ENCODE data around the gene KRT6A. TPM values are rescaled to one million over a fixed set of nuclear protein-coding genes. Genes with fewer than 3 reads are reported as not detected.

The KRT6A gene
- total and polyA plus RNA-seq, 9 donors = 0.05 to 26.4 (median 0.63) TPM; not detected in 5

DNA sequence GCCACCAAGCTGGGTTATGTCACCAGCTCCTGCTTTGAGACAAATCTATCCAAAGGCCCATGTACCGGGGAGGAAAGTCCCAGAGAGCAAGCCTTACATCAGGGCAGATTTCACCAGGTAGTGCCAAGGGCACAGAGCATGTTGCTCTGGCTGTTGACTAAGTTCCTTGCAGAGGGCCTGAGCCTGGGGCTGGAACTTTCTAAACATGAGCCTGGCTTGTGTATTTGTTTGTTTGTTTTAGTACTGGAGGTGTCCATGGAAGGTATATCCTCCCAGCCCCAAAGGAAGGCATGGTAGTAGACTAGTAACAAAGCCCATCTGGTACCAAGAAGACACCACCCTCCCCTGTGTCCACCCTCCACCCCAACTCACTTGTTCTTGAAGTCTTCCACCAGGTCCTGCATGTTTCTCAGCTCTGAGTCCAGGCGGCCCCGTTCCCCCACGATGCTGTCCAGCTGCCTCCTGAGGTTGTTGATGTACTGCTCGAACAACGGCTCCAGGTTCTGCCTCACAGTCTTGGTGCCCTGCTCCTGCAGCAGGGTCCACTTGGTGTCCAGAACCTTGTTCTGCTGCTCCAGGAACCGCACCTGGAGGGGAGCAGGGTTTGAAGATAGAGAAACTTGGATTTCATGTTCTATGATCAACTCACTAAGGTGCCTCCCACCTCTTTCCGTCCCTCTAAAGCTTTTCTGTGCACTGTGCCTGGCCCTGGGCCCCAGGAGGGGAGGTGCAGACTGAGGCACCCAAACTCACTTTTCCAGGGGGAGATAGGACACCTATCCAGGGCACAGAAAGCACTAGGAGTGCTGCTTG lies 25.7 kb upstream of the KRT6A start:
- Histone ChIP-seq H3K9me3 (replicated peaks; ENCODE audit: control insufficient read depth, low read depth, low read length) (no peaks in the 10 kb centered on the region), H3K27ac (ENCODE audit: low read length) (no peak overlapping the region), H3K4me1 (ENCODE audit: control insufficient read depth, insufficient read depth, low read length) (peaks cover 38% of the 10 kb centered on the region), H3K36me3 (ENCODE audit: control insufficient read depth, insufficient read depth, low read length) (no peaks in the 10 kb centered on the region), H3K4me3 (ENCODE audit: low read length) (no peak overlapping the region), H3K27me3 (ENCODE audit: control insufficient read depth, insufficient read depth, low read length) (no peaks in the 10 kb centered on the region)
- DNase-seq = no peak
- 84% methylated on average over 6 of the region's 8 CpGs for WGBS (ENCODE audit: insufficient coverage)

DNA sequence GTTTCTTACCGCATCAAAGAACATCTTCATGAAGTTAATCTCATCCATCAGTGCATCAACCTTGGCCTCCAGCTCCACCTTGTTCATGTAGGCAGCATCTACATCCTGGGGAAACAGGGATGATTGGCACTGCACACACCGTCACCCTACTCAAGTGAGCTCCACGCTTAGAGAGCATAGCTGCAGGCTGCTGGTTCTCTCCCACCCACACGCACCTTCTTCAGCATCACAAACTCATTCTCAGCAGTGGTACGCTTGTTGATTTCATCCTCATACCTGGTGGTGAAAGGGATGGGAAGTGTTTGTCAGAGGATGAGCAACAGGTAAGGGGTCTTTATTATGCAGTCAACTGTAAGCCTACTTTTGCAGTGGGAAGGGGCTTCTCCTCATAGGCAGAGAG lies 24.8 kb upstream of the KRT6A start:
- H3K27ac ChIP-seq (ENCODE audit: low read length) = no peak overlapping the region
- DNase-seq = no peak
- H3K9me3 ChIP-seq (replicated peaks; ENCODE audit: control insufficient read depth, low read depth, low read length) = no peaks in the 10 kb centered on the region
- peaks cover 36% of the 10 kb centered on the region for H3K4me1 ChIP-seq (ENCODE audit: control insufficient read depth, insufficient read depth, low read length)
- WGBS (ENCODE audit: insufficient coverage) = 90% methylated on average over 2 of the region's 5 CpGs
- no peaks in the 10 kb centered on the region for H3K36me3 ChIP-seq (ENCODE audit: control insufficient read depth, insufficient read depth, low read length)
- H3K4me3 ChIP-seq (ENCODE audit: low read length) = no peak overlapping the region
- H3K27me3 ChIP-seq (ENCODE audit: control insufficient read depth, insufficient read depth, low read length) = no peaks in the 10 kb centered on the region

DNA sequence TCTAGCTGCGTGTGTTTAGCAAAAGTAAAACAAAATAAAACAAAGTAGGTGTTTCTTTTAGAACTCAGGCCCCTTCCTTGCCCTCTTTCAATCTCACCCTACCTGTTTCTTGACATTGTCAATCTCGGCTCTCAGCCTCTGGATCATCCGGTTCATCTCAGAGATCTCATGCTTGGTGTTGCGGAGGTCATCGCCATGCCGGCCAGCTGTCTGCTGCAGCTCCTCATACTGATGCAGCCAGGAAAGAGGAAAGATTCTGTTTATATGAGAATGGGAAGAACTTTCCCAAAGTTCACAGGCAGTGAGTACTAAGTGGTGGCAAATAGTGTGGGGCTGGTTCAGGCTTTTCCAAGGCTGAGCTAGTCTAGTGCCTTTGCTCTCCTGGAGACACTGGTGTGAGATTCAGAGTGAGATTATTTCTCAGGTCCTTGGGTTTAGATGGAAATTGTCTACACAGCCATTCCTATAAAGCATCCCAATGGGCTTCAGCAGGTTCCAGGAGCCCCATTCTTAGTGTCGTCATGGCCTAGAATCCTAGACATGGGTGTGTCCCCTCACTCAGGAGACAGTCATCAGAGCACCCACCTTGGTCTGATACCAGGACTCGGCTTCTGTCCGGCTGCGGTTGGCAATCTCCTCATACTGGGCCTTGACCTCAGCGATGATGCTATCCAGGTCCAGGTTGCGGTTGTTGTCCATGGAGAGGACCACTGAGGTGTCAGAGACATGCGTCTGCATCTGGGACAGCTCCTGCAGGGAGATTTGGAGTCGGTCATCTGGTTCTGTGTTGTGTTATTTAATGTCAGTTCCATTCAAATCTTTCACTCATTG lies 24.2 kb upstream of the KRT6A start:
- no peak for DNase-seq
- Histone ChIP-seq H3K9me3 (replicated peaks; ENCODE audit: control insufficient read depth, low read depth, low read length) (no peaks in the 10 kb centered on the region), H3K27ac (ENCODE audit: low read length) (no peak overlapping the region), H3K36me3 (ENCODE audit: control insufficient read depth, insufficient read depth, low read length) (no peaks in the 10 kb centered on the region), H3K4me3 (ENCODE audit: low read length) (no peak overlapping the region), H3K4me1 (ENCODE audit: control insufficient read depth, insufficient read depth, low read length) (peaks cover 31% of the 10 kb centered on the region), H3K27me3 (ENCODE audit: control insufficient read depth, insufficient read depth, low read length) (no peaks in the 10 kb centered on the region)
- 94% methylated on average over 10 of the region's 14 CpGs for WGBS (ENCODE audit: insufficient coverage)

DNA sequence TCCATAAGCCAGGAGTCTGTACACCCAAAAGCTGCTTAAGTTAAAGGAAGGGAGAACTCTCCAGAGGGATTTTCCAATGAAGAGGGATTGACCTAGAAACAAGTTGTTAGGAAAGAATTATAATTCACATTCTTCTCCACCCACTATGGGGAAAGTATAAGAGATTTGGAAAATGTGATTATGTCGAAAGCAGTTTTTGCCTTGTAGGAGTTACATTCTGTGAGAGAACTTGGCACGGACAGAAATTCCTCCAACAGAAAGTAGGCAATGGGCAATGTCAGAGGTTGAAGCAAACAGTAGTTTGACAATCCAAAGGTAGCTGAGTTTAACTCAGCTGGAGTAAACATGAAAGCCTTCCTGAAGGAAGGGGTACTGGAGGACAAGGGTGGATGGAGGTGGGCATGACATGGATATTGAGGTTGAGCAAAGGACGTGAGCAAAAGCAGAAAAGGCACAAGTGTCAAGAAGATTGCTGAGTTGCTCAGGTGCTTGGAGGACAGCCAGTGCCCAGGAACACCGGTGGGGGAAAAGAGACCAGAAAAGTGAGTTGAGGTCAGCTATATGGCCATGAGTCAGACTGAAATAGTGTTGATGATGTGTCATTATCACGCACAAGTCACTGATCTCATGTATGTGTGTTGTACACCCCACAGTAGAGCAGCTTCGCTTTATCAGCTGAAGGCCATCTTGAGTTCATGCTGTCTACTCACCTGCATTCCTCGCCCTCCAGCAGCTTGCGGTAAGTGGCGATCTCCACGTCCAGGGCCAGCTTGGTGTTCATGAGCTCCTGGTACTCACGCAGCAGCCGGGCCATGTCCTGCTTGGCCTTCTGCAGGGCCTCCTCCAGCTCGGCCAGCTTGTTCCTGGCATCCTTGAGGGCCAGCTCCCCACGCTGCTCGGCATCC lies 23.1 kb upstream of the KRT6A start:
- Histone ChIP-seq H3K27me3 (ENCODE audit: control insufficient read depth, insufficient read depth, low read length) (no peaks in the 10 kb centered on the region), H3K36me3 (ENCODE audit: control insufficient read depth, insufficient read depth, low read length) (no peaks in the 10 kb centered on the region), H3K9me3 (replicated peaks; ENCODE audit: control insufficient read depth, low read depth, low read length) (no peaks in the 10 kb centered on the region), H3K4me3 (ENCODE audit: low read length) (no peak overlapping the region), H3K4me1 (ENCODE audit: control insufficient read depth, insufficient read depth, low read length) (peaks cover 21% of the 10 kb centered on the region), H3K27ac (ENCODE audit: low read length) (no peak overlapping the region)
- DNase-seq = no peak
- 82% methylated on average over 15 of the region's 15 CpGs for WGBS (ENCODE audit: insufficient coverage)

DNA sequence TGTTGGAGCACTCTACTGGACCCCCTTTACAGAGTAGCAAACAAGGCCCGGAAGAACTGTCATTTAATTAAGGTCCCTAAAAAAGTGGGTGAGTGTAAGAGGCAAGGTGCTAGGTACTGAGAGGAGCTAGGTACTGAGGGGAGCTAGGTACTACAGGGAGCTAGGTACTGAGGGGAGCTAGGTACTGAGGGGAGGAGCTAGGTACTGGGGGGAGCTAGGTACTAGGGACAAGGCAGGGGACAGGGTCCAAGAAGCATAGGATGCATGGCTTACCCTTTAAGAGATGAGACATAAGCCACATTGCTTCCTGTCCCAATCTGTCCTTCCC lies 22.2 kb upstream of the KRT6A start:
- H3K4me1 ChIP-seq (ENCODE audit: control insufficient read depth, insufficient read depth, low read length) = peaks cover 12% of the 10 kb centered on the region
- H3K27ac ChIP-seq (ENCODE audit: low read length) = no peak overlapping the region
- no peak overlapping the region for H3K4me3 ChIP-seq (ENCODE audit: low read length)
- H3K9me3 ChIP-seq (replicated peaks; ENCODE audit: control insufficient read depth, low read depth, low read length) = no peaks in the 10 kb centered on the region
- no peaks in the 10 kb centered on the region for H3K36me3 ChIP-seq (ENCODE audit: control insufficient read depth, insufficient read depth, low read length)
- no peak for DNase-seq
- H3K27me3 ChIP-seq (ENCODE audit: control insufficient read depth, insufficient read depth, low read length) = no peaks in the 10 kb centered on the region
- 100% methylated on average over 1 of the region's 1 CpG for WGBS (ENCODE audit: insufficient coverage)

DNA sequence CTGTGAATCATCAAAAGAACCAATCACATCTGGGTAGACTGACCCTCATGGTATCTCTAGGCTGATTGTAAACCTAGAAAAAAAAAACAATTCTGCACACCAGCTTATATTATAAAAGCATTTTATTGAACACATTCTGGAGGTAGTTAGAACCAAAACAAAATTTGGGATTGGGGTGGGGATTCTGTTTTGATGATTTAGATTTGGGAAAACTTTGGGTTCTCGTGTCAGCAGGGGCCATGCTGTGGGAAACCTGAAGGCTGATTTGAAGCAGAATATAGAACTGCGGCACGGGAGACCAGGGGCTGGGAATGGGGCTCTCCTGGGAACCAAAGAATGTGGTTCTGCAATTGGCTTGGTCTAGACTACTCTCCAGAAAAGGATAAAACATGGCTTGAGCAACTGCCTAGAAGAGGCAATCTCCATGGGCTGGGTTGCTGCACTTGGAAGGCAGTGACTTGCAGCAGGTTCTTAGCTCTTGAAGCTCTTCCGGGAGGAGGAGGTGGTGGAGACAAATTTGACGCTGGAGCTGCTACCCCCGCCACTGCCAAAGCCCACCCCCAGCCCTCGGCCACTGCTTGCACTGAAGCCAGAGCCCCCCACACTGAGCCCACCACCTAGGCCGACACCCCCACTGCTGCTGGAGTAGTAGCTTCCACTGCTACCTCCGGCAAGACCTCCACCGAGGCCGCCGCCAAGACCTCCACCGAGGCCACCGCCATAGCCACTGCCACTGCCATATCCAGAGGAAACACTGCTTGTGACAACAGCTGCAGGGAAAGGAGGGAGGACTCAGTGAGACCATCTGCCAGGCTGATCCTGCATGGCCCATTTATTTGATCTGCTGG lies 21.6 kb upstream of the KRT6A start:
- Histone ChIP-seq H3K36me3 (ENCODE audit: control insufficient read depth, insufficient read depth, low read length) (no peaks in the 10 kb centered on the region), H3K27ac (ENCODE audit: low read length) (no peak overlapping the region), H3K9me3 (replicated peaks; ENCODE audit: control insufficient read depth, low read depth, low read length) (no peaks in the 10 kb centered on the region), H3K27me3 (ENCODE audit: control insufficient read depth, insufficient read depth, low read length) (no peaks in the 10 kb centered on the region), H3K4me1 (ENCODE audit: control insufficient read depth, insufficient read depth, low read length) (peaks cover 6% of the 10 kb centered on the region), H3K4me3 (ENCODE audit: low read length) (no peak overlapping the region)
- 69% methylated on average over 8 of the region's 14 CpGs for WGBS (ENCODE audit: insufficient coverage)
- DNase-seq = no peak

DNA sequence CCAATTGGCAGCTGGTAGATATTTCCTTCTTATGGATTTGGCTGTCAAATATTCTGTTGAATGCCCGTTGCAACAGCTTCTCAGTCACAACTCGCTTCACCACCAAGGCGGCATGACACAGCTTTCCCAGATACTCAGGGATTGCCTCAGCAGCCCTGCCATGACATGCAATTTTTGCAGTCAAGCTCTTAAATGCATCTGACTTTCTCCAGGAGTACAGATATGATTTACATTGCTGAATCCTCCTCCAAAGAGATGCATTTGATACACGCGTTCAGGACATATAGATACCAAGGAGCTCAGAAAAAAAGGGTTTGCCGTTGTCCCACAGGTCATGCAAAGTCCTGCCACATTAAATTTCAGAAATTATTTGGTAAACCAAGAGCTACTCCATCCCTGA lies 20.7 kb upstream of the KRT6A start:
- no peak for DNase-seq
- Histone ChIP-seq H3K27me3 (ENCODE audit: control insufficient read depth, insufficient read depth, low read length) (no peaks in the 10 kb centered on the region), H3K27ac (ENCODE audit: low read length) (no peak overlapping the region), H3K9me3 (replicated peaks; ENCODE audit: control insufficient read depth, low read depth, low read length) (no peaks in the 10 kb centered on the region), H3K4me1 (ENCODE audit: control insufficient read depth, insufficient read depth, low read length) (no peaks in the 10 kb centered on the region), H3K4me3 (ENCODE audit: low read length) (no peak overlapping the region), H3K36me3 (ENCODE audit: control insufficient read depth, insufficient read depth, low read length) (no peaks in the 10 kb centered on the region)
- 80% methylated on average over 6 of the region's 6 CpGs for WGBS (ENCODE audit: insufficient coverage)

DNA sequence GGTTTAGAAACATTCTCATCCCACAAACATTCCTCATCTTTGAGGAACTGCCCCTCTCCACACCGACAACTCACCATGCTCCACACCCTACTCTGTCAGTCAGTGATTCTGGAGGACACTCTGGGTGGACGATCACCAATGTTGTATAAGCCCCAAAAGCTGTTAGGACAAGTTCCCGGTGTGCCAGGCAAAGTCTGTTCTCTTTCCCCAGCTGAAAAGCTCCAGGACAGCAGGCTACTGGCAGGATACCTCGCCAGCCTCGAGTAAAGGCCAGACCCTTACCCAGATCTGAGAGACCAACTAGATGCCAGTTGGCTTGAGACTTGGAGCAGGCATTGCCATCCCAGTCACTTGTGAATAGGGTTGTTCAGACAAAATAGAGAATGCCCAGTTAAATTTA lies 15.2 kb upstream of the KRT6A start:
- Histone ChIP-seq H3K4me3 (ENCODE audit: low read length) (no peak overlapping the region), H3K4me1 (ENCODE audit: control insufficient read depth, insufficient read depth, low read length) (no peaks in the 10 kb centered on the region), H3K36me3 (ENCODE audit: control insufficient read depth, insufficient read depth, low read length) (no peaks in the 10 kb centered on the region), H3K27me3 (ENCODE audit: control insufficient read depth, insufficient read depth, low read length) (peaks cover 4% of the 10 kb centered on the region), H3K9me3 (replicated peaks; ENCODE audit: control insufficient read depth, low read depth, low read length) (no peaks in the 10 kb centered on the region), H3K27ac (ENCODE audit: low read length) (no peak overlapping the region)
- DNase-seq = no peak
- 80% methylated on average over 3 of the region's 5 CpGs for WGBS (ENCODE audit: insufficient coverage)

DNA sequence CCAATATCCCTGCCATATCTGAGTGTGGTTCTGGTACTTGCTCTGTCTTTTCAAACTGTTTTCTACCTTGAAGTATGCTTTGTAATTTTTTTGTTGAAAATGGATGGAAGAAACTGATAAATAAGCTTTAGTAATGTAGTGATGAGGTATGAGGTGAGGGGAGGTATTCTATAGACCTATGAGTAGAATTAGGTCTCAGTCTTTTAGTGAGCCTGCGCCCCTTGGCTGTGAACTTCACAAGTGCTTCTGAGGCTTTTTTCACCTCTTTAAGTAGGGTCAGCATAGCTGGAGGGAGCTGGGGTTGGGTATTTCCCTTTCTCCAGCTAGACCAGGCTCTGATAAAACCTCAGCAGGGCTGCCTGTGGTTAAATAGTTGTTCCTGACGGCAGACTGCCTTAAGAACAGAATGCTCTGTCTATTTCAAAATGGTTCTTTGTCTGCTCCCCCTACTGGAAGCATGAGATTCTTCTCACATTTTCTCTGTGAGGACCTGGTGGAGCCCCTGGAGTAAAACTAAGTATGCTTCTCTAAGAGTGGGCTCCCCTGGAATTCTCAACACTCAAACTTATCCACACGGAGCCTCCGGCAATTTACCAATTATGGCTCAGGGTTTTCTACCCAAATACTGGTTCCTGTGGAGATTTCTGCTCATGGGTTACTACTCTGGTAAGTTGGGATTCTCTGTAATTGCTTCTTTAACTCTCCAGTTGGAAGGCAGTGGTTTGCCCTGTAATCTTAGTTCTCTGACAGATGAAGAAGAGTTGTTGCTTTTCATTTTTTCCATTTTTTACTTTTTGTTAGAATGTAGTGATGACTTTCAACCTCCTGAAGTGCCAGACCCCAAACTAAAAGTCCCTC lies 14.0 kb upstream of the KRT6A start:
- Histone ChIP-seq H3K4me3 (ENCODE audit: low read length) (no peak overlapping the region), H3K27me3 (ENCODE audit: control insufficient read depth, insufficient read depth, low read length) (peaks cover 4% of the 10 kb centered on the region), H3K27ac (ENCODE audit: low read length) (no peak overlapping the region), H3K9me3 (replicated peaks; ENCODE audit: control insufficient read depth, low read depth, low read length) (no peaks in the 10 kb centered on the region), H3K36me3 (ENCODE audit: control insufficient read depth, insufficient read depth, low read length) (no peaks in the 10 kb centered on the region), H3K4me1 (ENCODE audit: control insufficient read depth, insufficient read depth, low read length) (no peaks in the 10 kb centered on the region)
- DNase-seq = peak; percentile 41
- 100% methylated on average over 1 of the region's 4 CpGs for WGBS (ENCODE audit: insufficient coverage)

All from muscle of leg (tissue), 11 donors.